WTC11 (cell line): ENCODE measurements around the gene TNFRSF6B.

Experiments
- CREB1 ChIP-seq: sonication (generic); formaldehyde crosslinking; IDR thresholded peaks from 2 replicates; pipeline ENCODE4 v1.8.0; 2023; ENCODE audit warnings: mild to moderate bottlenecking, missing genetic modification reagents
- CREM ChIP-seq: sonication (generic); formaldehyde crosslinking; IDR thresholded peaks from 2 replicates; pipeline ENCODE4 v1.8.1; 2022; ENCODE audit warnings: mild to moderate bottlenecking, missing genetic modification reagents, moderate library complexity
- HMGA2 ChIP-seq: fragments of 250-450 bp; sonication (Bioruptor Pico); IDR thresholded peaks from 2 replicates; pipeline ENCODE4 v1.4.0; 2021; ENCODE audit warnings: mild to moderate bottlenecking, moderate library complexity
- NR1H2 ChIP-seq: sonication (generic); formaldehyde crosslinking; IDR thresholded peaks from 2 replicates; pipeline ENCODE4 v1.9.0; 2021; ENCODE audit warnings: mild to moderate bottlenecking, moderate library complexity, missing genetic modification reagents
- NR2C2 ChIP-seq: sonication (generic); formaldehyde crosslinking; IDR thresholded peaks from 2 replicates; pipeline ENCODE4 v1.8.0; 2022; ENCODE audit warnings: mild to moderate bottlenecking, missing genetic modification reagents
- ZNF232 ChIP-seq: sonication (generic); formaldehyde crosslinking; IDR thresholded peaks from 2 replicates; pipeline ENCODE4 v1.8.0; 2022; ENCODE audit warnings: mild to moderate bottlenecking, missing genetic modification reagents
- ZNF416 ChIP-seq: fragments of 250-450 bp; sonication (Bioruptor Pico); IDR thresholded peaks from 2 replicates; pipeline ENCODE4 v1.9.0; 2021; ENCODE audit warnings: mild to moderate bottlenecking, inconsistent platforms
- TF ChIP-seq, protein P1 (sequence below): sonication (generic); formaldehyde crosslinking; IDR thresholded peaks from 2 replicates; pipeline ENCODE4 v1.8.0; 2022; ENCODE audit warnings: missing genetic modification reagents
- TF ChIP-seq, protein P2 (sequence below): sonication (generic); formaldehyde crosslinking; IDR thresholded peaks from 2 replicates; pipeline ENCODE4 v1.8.1; 2023; ENCODE audit warnings: mild to moderate bottlenecking, missing genetic modification reagents, moderate library complexity
- TF ChIP-seq, protein P3 (sequence below): fragments of 200-600 bp; IDR thresholded peaks from 2 replicates; pipeline ENCODE4 v1.8.0; 2022; ENCODE audit warnings: antibody characterized with exemption
- TF ChIP-seq, protein P4 (sequence below): sonication (generic); formaldehyde crosslinking; IDR thresholded peaks from 2 replicates; pipeline ENCODE4 v1.8.0; 2022; ENCODE audit warnings: mild to moderate bottlenecking, missing genetic modification reagents
- TF ChIP-seq, protein P5 (sequence below): sonication (generic); formaldehyde crosslinking; IDR thresholded peaks from 2 replicates; pipeline ENCODE4 v1.8.1; 2022; ENCODE audit warnings: low read depth, missing genetic modification reagents, borderline replicate concordance
- TF ChIP-seq, protein P6 (sequence below): sonication (generic); formaldehyde crosslinking; IDR thresholded peaks from 2 replicates; pipeline ENCODE4 v1.8.1; 2022; ENCODE audit warnings: mild to moderate bottlenecking, missing genetic modification reagents, moderate library complexity, borderline replicate concordance

DNA sequence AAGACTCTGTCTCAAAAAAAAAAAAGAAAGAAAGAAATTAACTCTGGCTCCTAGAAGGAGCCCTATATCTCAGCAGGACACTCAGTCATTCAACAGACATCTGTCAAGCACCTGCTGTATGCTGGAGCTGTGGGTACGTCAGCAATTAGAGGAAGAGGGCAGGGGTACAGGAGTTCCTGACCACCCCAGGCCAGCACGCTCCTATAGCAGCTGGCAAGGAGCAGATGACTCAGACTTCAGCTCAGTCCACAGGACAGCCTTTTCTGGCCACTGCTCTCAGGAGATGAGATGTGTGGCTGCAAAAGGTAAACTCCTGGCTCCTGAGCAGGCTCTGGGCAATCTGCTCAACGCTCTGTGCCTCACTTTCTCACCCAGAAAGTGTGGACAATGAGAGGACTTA, 40.0 kb upstream of the TNFRSF6B start:
- TF ChIP-seq HMGA2: no peak
- no peak for TF ChIP-seq CREM (CRISPR knock-in tag)
- TF ChIP-seq, protein P1, sequence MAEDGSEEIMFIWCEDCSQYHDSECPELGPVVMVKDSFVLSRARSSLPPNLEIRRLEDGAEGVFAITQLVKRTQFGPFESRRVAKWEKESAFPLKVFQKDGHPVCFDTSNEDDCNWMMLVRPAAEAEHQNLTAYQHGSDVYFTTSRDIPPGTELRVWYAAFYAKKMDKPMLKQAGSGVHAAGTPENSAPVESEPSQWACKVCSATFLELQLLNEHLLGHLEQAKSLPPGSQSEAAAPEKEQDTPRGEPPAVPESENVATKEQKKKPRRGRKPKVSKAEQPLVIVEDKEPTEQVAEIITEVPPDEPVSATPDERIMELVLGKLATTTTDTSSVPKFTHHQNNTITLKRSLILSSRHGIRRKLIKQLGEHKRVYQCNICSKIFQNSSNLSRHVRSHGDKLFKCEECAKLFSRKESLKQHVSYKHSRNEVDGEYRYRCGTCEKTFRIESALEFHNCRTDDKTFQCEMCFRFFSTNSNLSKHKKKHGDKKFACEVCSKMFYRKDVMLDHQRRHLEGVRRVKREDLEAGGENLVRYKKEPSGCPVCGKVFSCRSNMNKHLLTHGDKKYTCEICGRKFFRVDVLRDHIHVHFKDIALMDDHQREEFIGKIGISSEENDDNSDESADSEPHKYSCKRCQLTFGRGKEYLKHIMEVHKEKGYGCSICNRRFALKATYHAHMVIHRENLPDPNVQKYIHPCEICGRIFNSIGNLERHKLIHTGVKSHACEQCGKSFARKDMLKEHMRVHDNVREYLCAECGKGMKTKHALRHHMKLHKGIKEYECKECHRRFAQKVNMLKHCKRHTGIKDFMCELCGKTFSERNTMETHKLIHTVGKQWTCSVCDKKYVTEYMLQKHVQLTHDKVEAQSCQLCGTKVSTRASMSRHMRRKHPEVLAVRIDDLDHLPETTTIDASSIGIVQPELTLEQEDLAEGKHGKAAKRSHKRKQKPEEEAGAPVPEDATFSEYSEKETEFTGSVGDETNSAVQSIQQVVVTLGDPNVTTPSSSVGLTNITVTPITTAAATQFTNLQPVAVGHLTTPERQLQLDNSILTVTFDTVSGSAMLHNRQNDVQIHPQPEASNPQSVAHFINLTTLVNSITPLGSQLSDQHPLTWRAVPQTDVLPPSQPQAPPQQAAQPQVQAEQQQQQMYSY (CRISPR knock-in tag): no peak
- TF ChIP-seq ZNF232 (CRISPR knock-in tag): no peak
- TF ChIP-seq CREB1: no peak
- TF ChIP-seq, protein P2, sequence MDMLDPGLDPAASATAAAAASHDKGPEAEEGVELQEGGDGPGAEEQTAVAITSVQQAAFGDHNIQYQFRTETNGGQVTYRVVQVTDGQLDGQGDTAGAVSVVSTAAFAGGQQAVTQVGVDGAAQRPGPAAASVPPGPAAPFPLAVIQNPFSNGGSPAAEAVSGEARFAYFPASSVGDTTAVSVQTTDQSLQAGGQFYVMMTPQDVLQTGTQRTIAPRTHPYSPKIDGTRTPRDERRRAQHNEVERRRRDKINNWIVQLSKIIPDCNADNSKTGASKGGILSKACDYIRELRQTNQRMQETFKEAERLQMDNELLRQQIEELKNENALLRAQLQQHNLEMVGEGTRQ (CRISPR knock-in tag): no peak
- TF ChIP-seq, protein P3, sequence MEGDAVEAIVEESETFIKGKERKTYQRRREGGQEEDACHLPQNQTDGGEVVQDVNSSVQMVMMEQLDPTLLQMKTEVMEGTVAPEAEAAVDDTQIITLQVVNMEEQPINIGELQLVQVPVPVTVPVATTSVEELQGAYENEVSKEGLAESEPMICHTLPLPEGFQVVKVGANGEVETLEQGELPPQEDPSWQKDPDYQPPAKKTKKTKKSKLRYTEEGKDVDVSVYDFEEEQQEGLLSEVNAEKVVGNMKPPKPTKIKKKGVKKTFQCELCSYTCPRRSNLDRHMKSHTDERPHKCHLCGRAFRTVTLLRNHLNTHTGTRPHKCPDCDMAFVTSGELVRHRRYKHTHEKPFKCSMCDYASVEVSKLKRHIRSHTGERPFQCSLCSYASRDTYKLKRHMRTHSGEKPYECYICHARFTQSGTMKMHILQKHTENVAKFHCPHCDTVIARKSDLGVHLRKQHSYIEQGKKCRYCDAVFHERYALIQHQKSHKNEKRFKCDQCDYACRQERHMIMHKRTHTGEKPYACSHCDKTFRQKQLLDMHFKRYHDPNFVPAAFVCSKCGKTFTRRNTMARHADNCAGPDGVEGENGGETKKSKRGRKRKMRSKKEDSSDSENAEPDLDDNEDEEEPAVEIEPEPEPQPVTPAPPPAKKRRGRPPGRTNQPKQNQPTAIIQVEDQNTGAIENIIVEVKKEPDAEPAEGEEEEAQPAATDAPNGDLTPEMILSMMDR: no peak
- TF ChIP-seq, protein P4, sequence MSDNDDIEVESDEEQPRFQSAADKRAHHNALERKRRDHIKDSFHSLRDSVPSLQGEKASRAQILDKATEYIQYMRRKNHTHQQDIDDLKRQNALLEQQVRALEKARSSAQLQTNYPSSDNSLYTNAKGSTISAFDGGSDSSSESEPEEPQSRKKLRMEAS (CRISPR knock-in tag): no peak
- no peak for TF ChIP-seq ZNF416 (CRISPR knock-in tag)
- TF ChIP-seq, protein P5, sequence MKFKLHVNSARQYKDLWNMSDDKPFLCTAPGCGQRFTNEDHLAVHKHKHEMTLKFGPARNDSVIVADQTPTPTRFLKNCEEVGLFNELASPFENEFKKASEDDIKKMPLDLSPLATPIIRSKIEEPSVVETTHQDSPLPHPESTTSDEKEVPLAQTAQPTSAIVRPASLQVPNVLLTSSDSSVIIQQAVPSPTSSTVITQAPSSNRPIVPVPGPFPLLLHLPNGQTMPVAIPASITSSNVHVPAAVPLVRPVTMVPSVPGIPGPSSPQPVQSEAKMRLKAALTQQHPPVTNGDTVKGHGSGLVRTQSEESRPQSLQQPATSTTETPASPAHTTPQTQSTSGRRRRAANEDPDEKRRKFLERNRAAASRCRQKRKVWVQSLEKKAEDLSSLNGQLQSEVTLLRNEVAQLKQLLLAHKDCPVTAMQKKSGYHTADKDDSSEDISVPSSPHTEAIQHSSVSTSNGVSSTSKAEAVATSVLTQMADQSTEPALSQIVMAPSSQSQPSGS (CRISPR knock-in tag): no peak
- TF ChIP-seq NR1H2 (CRISPR knock-in tag): no peak
- TF ChIP-seq NR2C2 (CRISPR knock-in tag): no peak
- TF ChIP-seq, protein P6, sequence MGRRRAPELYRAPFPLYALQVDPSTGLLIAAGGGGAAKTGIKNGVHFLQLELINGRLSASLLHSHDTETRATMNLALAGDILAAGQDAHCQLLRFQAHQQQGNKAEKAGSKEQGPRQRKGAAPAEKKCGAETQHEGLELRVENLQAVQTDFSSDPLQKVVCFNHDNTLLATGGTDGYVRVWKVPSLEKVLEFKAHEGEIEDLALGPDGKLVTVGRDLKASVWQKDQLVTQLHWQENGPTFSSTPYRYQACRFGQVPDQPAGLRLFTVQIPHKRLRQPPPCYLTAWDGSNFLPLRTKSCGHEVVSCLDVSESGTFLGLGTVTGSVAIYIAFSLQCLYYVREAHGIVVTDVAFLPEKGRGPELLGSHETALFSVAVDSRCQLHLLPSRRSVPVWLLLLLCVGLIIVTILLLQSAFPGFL (CRISPR knock-in tag): no peak
